ENCODE results near the gene PHACTR1.
A peak's percentile ranks its signal among the peaks of the same experiment; 100 is the strongest.
"Not testable (repeated sequence)": the region's sequence is repeated elsewhere in the genome, so short reads cannot be mapped to it uniquely, and the experiment has no call there.

The PHACTR1 gene

GRCh38 chr6:13300643-13301590 is 584.4 kb downstream of the PHACTR1 start:
- no peak for DNase-seq

GRCh38 chr6:13302291-13302690 is 585.7 kb downstream of the PHACTR1 start:
- DNase-seq, result no peak

GRCh38 chr6:13302751-13303667 is 586.4 kb downstream of the PHACTR1 start:
- peak; percentile 51 for DNase-seq

GRCh38 chr6:13303668-13304017 is 587.1 kb downstream of the PHACTR1 start:
- DNase-seq, result peak; percentile 20

- DNase-seq, result no peak
Observed at GRCh38 chr6:13304101-13304500, 587.5 kb downstream of the PHACTR1 start.

GRCh38 chr6:13304580-13305260 is 588.2 kb downstream of the PHACTR1 start:
- no peak for DNase-seq

- no peak for DNase-seq
Observed at GRCh38 chr6:13305288-13305687, 588.7 kb downstream of the PHACTR1 start.

- no peak for DNase-seq
Observed at GRCh38 chr6:13305791-13306190, 589.2 kb downstream of the PHACTR1 start.

- no peak for DNase-seq
Observed at GRCh38 chr6:13307508-13307995, 591.0 kb downstream of the PHACTR1 start.

- no peak for DNase-seq
Observed at GRCh38 chr6:13308332-13308731, 591.8 kb downstream of the PHACTR1 start.

GRCh38 chr6:13311155-13311554 is 594.6 kb downstream of the PHACTR1 start:
- DNase-seq, result no peak

- DNase-seq, result no peak
Observed at GRCh38 chr6:13314806-13315205, 598.2 kb downstream of the PHACTR1 start.

GRCh38 chr6:13315896-13316295 is 599.3 kb downstream of the PHACTR1 start:
- DNase-seq, result no peak

GRCh38 chr6:13318821-13319220 is 602.3 kb downstream of the PHACTR1 start:
- no peak for DNase-seq

GRCh38 chr6:13319891-13320564 is 603.5 kb downstream of the PHACTR1 start:
- DNase-seq, result no peak

- DNase-seq, result not testable (repeated sequence)
Observed at GRCh38 chr6:13326031-13326586, 609.5 kb downstream of the PHACTR1 start.

- no peak for DNase-seq
Observed at GRCh38 chr6:13327691-13328075, 611.1 kb downstream of the PHACTR1 start.

GRCh38 chr6:13328076-13328874 is 611.7 kb downstream of the PHACTR1 start, which contains the start of gene TBC1D7:
TBC1D7 (minus strand) TSS chr6:13328537; CDS start chr6:13326898, 1,639 bp downstream.
- peak; percentile 94 for DNase-seq

- DNase-seq, result no peak
Observed at GRCh38 chr6:13328875-13329183, 612.3 kb downstream of the PHACTR1 start.

- DNase-seq, result peak; percentile 54
Observed at GRCh38 chr6:13331516-13332348, 615.2 kb downstream of the PHACTR1 start.

All from CD4-positive, alpha-beta T cell treated with Interleukin-12 subunit alpha and Interleukin-12 subunit beta, for 1 hour (primary cell).